A673 (cell line): Measurements from ENCODE around the gene GLCCI1. TPM values are rescaled to one million over a fixed set of nuclear protein-coding genes. Genes with fewer than 3 reads are reported as not detected.
"Not testable (repeated sequence)": the region's sequence is repeated elsewhere in the genome, so short reads cannot be mapped to it uniquely, and the experiment has no call there.

ENCODE experiments used
- BruUV-seq: library from RNA; stranded (reverse); fragments of 400-500 nt; replicated peaks from 2 replicates; lab custom pipeline; 2021; lab: Mats Ljungman, UMichigan
- CTCF ChIA-PET: fragments of 300-600 bp; sonication (Branson Sonifier 250); formaldehyde crosslinking; loops from one replicate; lab custom pipeline; 2022; ENCODE audit warnings: antibody characterized with exemption; lab: Charles Lee
- POLR2A ChIA-PET: fragments of 300-600 bp; sonication (Branson Sonifier 250); formaldehyde crosslinking; loops from one replicate; lab custom pipeline; 2022; ENCODE audit warnings: antibody characterized with exemption; ENCODE audit not compliant: low non-redundant PET; lab: Charles Lee
- DNase-seq: peaks from one replicate; pipeline ENCODE4 v3.0.0-alpha.2; 2015; ENCODE audit warnings: low spot score
- H3K27ac ChIP-seq: fragments of 200-600 bp; sonication (generic); 2 replicates; pipeline ENCODE4 v1.5.1; 2016; ENCODE audit warnings: mixed run types, low read depth, mild to moderate bottlenecking, mixed read lengths, antibody characterized with exemption, low read length; ENCODE audit not compliant: poor library complexity, severe bottlenecking
- H3K27me3 ChIP-seq: fragments of 200-600 bp; sonication (generic); replicated peaks from 2 replicates; pipeline ENCODE4 v1.6.1; 2017; ENCODE audit warnings: mixed run types, low read depth, mild to moderate bottlenecking, mixed read lengths, antibody characterized with exemption, low read length; ENCODE audit not compliant: insufficient read depth, poor library complexity
- H3K36me3 ChIP-seq: fragments of 200-600 bp; sonication (generic); 2 replicates; pipeline ENCODE4 v1.6.1; 2016; ENCODE audit warnings: mixed run types, mild to moderate bottlenecking, mixed read lengths, antibody characterized with exemption, low read length; ENCODE audit not compliant: insufficient read depth, poor library complexity, severe bottlenecking
- H3K4me1 ChIP-seq: fragments of 200-600 bp; sonication (generic); 2 replicates; pipeline ENCODE4 v1.6.1; 2017; ENCODE audit warnings: mixed run types, mild to moderate bottlenecking, mixed read lengths, antibody characterized with exemption, low read length; ENCODE audit not compliant: insufficient read depth, poor library complexity, severe bottlenecking
- H3K4me3 ChIP-seq: fragments of 200-600 bp; sonication (generic); 2 replicates; pipeline ENCODE4 v1.5.1; 2016; ENCODE audit warnings: low read depth, mixed run types, mild to moderate bottlenecking, mixed read lengths, low read length; ENCODE audit not compliant: poor library complexity, severe bottlenecking
- H3K9me3 ChIP-seq: fragments of 200-600 bp; sonication (generic); 2 replicates; pipeline ENCODE4 v1.6.1; 2016; ENCODE audit warnings: mixed run types, low read depth, mild to moderate bottlenecking, mixed read lengths, antibody characterized with exemption, low read length; ENCODE audit not compliant: poor library complexity, severe bottlenecking
- CTCF ChIP-seq: fragments of 300-800, 200-600 bp; sonication (generic); conservative IDR thresholded peaks from 2 replicates; pipeline ENCODE4 v1.5.1; 2017; ENCODE audit warnings: low read depth, mild to moderate bottlenecking, antibody characterized with exemption, low read length, moderate library complexity, mixed read lengths
- EZH2 ChIP-seq: fragments of 200-600 bp; sonication (generic); IDR thresholded peaks from 2 replicates; pipeline ENCODE4 v1.6.1; 2017; ENCODE audit warnings: borderline replicate concordance, low read depth, mild to moderate bottlenecking, mixed read lengths, antibody characterized with exemption, low read length; ENCODE audit not compliant: poor library complexity, severe bottlenecking
- intact Hi-C: fragments of 100-400 bp; cut with micrococcal nuclease; formaldehyde crosslinking; loops from one replicate; pipeline ENCODE4 v1.10.0; 2022; ENCODE audit not compliant: unreplicated experiment
- total RNA-seq: library from RNA; stranded (reverse); gene quantifications from 2 replicates; pipeline ENCODE4 v1.2.3, GENCODE V29; 2021

Gene GLCCI1
- total RNA-seq, 1 experiment from 2014 or later: 6.9 TPM

- H3K4me3 ChIP-seq: no peak overlapping the region
- H3K27me3 ChIP-seq: no peaks in the 10 kb centered on the region
- intact Hi-C loops: no loop called here
- POLR2A ChIA-PET: no interaction called here
- peaks cover 14% of the 10 kb centered on the region for H3K9me3 ChIP-seq
- CTCF ChIA-PET: no interaction called here
- TF ChIP-seq EZH2 (no peak), CTCF (no peak)
- H3K27ac ChIP-seq: no peak overlapping the region
- no TSS peak for BruUV-seq
- H3K4me1 ChIP-seq: no peaks in the 10 kb centered on the region
- no peak for DNase-seq
- no peaks in the 10 kb centered on the region for H3K36me3 ChIP-seq
These were observed 23.9 kb downstream of the GLCCI1 start for GRCh38 chr7:7992506-7992905.

- BruUV-seq, H3K27ac ChIP-seq, H3K27me3 ChIP-seq, intact Hi-C loops, CTCF ChIA-PET, POLR2A ChIA-PET, H3K4me1 ChIP-seq, H3K36me3 ChIP-seq, DNase-seq, H3K4me3 ChIP-seq: not testable (repeated sequence)
- H3K9me3 ChIP-seq: peaks cover 14% of the 10 kb centered on the region
These were observed 26.8 kb downstream of the GLCCI1 start for GRCh38 chr7:7995348-7995747.

GRCh38 chr7:7996568-7996967 is 28.0 kb downstream of the GLCCI1 start:
- DNase-seq: no peak
- Histone ChIP-seq H3K27ac (no peak overlapping the region), H3K27me3 (no peaks in the 10 kb centered on the region), H3K4me3 (no peak overlapping the region), H3K36me3 (no peaks in the 10 kb centered on the region), H3K4me1 (no peaks in the 10 kb centered on the region), H3K9me3 (peaks cover 14% of the 10 kb centered on the region)
- ChIA-PET CTCF (no interaction called here), POLR2A (no interaction called here)
- no TSS peak for BruUV-seq
- TF ChIP-seq EZH2 (no peak), CTCF (no peak)
- intact Hi-C loops: no loop called here

GRCh38 chr7:8000315-8000941 is 31.8 kb downstream of the GLCCI1 start:
- Histone ChIP-seq H3K4me3 (no peak overlapping the region), H3K9me3 (no peaks in the 10 kb centered on the region), H3K27me3 (no peaks in the 10 kb centered on the region), H3K4me1 (no peaks in the 10 kb centered on the region), H3K36me3 (no peaks in the 10 kb centered on the region), H3K27ac (no peak overlapping the region)
- CTCF ChIA-PET: no interaction called here
- BruUV-seq: no TSS peak
- POLR2A ChIA-PET: no interaction called here
- TF ChIP-seq CTCF: no peak
- no peak for TF ChIP-seq EZH2
- intact Hi-C loops: no loop called here
- no peak for DNase-seq
